Measurements from ENCODE around the gene PLEKHA7.
"Not testable (repeated sequence)": the region's sequence is repeated elsewhere in the genome, so short reads cannot be mapped to it uniquely, and the experiment has no call there.

The PLEKHA7 gene

DNA sequence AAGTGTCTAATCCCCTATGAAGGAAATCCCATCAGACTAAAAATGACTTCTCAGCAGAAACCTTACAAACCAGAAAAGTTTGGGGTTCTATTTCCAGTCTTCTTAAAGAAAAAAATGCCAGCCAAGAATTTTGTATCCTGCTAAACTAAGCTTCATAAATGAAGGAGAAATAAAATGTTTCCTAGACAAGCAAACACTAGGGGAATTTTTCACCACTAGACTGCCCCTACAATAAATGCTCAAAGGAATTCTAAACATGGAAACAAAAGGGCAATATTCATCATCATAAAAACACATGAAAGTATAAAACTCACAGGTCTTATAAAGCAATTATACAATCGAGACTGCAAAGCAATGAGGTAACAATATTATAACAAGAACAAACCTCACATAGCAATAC lies 124.3 kb downstream of the PLEKHA7 start:
- WGBS, result 100% methylated on average over 1 of the region's 1 CpG
- H3K9ac ChIP-seq (ENCODE audit: low read depth, low read length), result no peak overlapping the region
- 0 out of 2 replicates have a peak, but pooled peaks cover 1% of the 10 kb centered on the region for H3K27me3 ChIP-seq (ENCODE audit: insufficient read depth, low read length)
- no peak overlapping the region for H3K27ac ChIP-seq (ENCODE audit: low read depth, low read length)
- no peaks in the 10 kb centered on the region for H3K36me3 ChIP-seq (ENCODE audit: insufficient read depth, low read length)
- peaks cover 11% of the 10 kb centered on the region for H3K4me1 ChIP-seq (ENCODE audit: insufficient read depth, low read length)
- H3K4me3 ChIP-seq (ENCODE audit: low read length), result no peak overlapping the region
- no peaks in the 10 kb centered on the region for H3K9me3 ChIP-seq (ENCODE audit: insufficient read depth, low read depth, low read length)

GRCh38 chr11:16889010-16889409 lies 125.2 kb downstream of the PLEKHA7 start:
- 97% methylated on average over 3 of the region's 4 CpGs for WGBS

GRCh38 chr11:16887887-16888286 lies 126.3 kb downstream of the PLEKHA7 start:
- not testable (repeated sequence) for H3K9me3 ChIP-seq (ENCODE audit: insufficient read depth, low read depth, low read length); H3K27ac ChIP-seq (ENCODE audit: low read depth, low read length); H3K36me3 ChIP-seq (ENCODE audit: insufficient read depth, low read length); H3K4me1 ChIP-seq (ENCODE audit: insufficient read depth, low read length); H3K4me3 ChIP-seq (ENCODE audit: low read length); H3K27me3 ChIP-seq (ENCODE audit: insufficient read depth, low read length); H3K9ac ChIP-seq (ENCODE audit: low read depth, low read length)
- WGBS, result 94% methylated on average over 23 of the region's 23 CpGs

More at GRCh38 chr11:16889010-16889409, 125.2 kb downstream of the PLEKHA7 start:
- H3K9ac ChIP-seq (ENCODE audit: low read depth, low read length); H3K4me1 ChIP-seq (ENCODE audit: insufficient read depth, low read length); H3K27ac ChIP-seq (ENCODE audit: low read depth, low read length); H3K9me3 ChIP-seq (ENCODE audit: insufficient read depth, low read depth, low read length); H3K27me3 ChIP-seq (ENCODE audit: insufficient read depth, low read length); H3K36me3 ChIP-seq (ENCODE audit: insufficient read depth, low read length); H3K4me3 ChIP-seq (ENCODE audit: low read length): not testable (repeated sequence)

- H3K27ac ChIP-seq (ENCODE audit: low read depth, low read length), result no peak overlapping the region
- no peak overlapping the region for H3K4me3 ChIP-seq (ENCODE audit: low read length)
- no peaks in the 10 kb centered on the region for H3K27me3 ChIP-seq (ENCODE audit: insufficient read depth, low read length)
- no peaks in the 10 kb centered on the region; the same call in 1 of the 2 replicates for H3K4me1 ChIP-seq (ENCODE audit: insufficient read depth, low read length)
- 97% methylated on average over 3 of the region's 3 CpGs for WGBS
- no peaks in the 10 kb centered on the region for H3K36me3 ChIP-seq (ENCODE audit: insufficient read depth, low read length)
- H3K9ac ChIP-seq (ENCODE audit: low read depth, low read length), result no peak overlapping the region
- H3K9me3 ChIP-seq (ENCODE audit: insufficient read depth, low read depth, low read length), result no peaks in the 10 kb centered on the region
These were observed 131.0 kb downstream of the PLEKHA7 start for GRCh38 chr11:16883174-16883573.

- H3K36me3 ChIP-seq (ENCODE audit: insufficient read depth, low read length), result no peaks in the 10 kb centered on the region
- no peaks in the 10 kb centered on the region for H3K9me3 ChIP-seq (ENCODE audit: insufficient read depth, low read depth, low read length)
- H3K27ac ChIP-seq (ENCODE audit: low read depth, low read length), result no peak overlapping the region
- H3K9ac ChIP-seq (ENCODE audit: low read depth, low read length), result no peak overlapping the region
- no peaks in the 10 kb centered on the region; the same call in 1 of the 2 replicates for H3K4me1 ChIP-seq (ENCODE audit: insufficient read depth, low read length)
- H3K27me3 ChIP-seq (ENCODE audit: insufficient read depth, low read length), result no peaks in the 10 kb centered on the region
- H3K4me3 ChIP-seq (ENCODE audit: low read length), result no peak overlapping the region
- 91% methylated on average over 3 of the region's 3 CpGs for WGBS
These were observed 132.4 kb downstream of the PLEKHA7 start for GRCh38 chr11:16881766-16882165.

GRCh38 chr11:16881074-16881709 lies 133.0 kb downstream of the PLEKHA7 start:
- H3K9ac ChIP-seq (ENCODE audit: low read depth, low read length), result no peak overlapping the region
- no peaks in the 10 kb centered on the region; the same call in 1 of the 2 replicates for H3K4me1 ChIP-seq (ENCODE audit: insufficient read depth, low read length)
- no peaks in the 10 kb centered on the region for H3K9me3 ChIP-seq (ENCODE audit: insufficient read depth, low read depth, low read length)
- H3K27me3 ChIP-seq (ENCODE audit: insufficient read depth, low read length), result no peaks in the 10 kb centered on the region
- H3K4me3 ChIP-seq (ENCODE audit: low read length), result no peak overlapping the region
- H3K36me3 ChIP-seq (ENCODE audit: insufficient read depth, low read length), result no peaks in the 10 kb centered on the region
- 75% methylated on average over 8 of the region's 8 CpGs for WGBS
- no peak overlapping the region for H3K27ac ChIP-seq (ENCODE audit: low read depth, low read length)

DNA sequence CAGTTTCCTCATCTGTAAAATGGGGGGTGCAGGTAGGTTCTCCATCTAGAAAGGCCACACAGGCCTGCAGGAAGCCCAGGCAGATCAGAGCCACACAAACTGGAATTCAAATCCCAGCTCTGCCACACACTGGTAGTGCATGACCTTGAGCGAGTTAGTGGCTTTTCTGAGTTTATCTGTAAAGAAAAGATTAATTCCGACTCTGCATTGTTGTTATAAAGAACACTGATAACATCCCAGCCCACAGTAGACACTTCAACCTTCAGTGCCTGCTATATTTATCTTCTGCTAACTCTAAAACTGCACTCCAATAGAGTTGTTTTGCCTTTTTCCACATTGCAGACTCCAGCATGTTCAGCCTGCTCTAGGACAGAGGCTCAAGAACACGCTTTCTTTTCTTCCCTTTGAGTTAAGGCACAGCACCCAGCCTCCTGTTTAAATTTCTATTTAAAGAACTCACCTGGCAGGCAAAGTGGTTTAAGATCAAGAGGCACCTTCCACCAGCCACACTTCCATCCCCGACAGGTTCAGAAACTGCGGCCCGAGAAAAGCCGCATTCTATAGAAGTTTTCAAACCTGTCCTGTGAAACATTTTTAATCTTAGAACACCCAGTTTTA lies 133.9 kb downstream of the PLEKHA7 start:
- 85% methylated on average over 7 of the region's 7 CpGs for WGBS
- Histone ChIP-seq H3K4me3 (ENCODE audit: low read length) (no peak overlapping the region), H3K36me3 (ENCODE audit: insufficient read depth, low read length) (no peaks in the 10 kb centered on the region), H3K9me3 (ENCODE audit: insufficient read depth, low read depth, low read length) (no peaks in the 10 kb centered on the region), H3K27me3 (ENCODE audit: insufficient read depth, low read length) (no peaks in the 10 kb centered on the region), H3K4me1 (ENCODE audit: insufficient read depth, low read length) (no peaks in the 10 kb centered on the region; the same call in 1 of the 2 replicates), H3K27ac (ENCODE audit: low read depth, low read length) (no peak overlapping the region), H3K9ac (ENCODE audit: low read depth, low read length) (no peak overlapping the region)

- whole genome bisulfite sequencing, result 97% methylated on average over 2 of the region's 2 CpGs
- Histone ChIP-seq H3K27ac (ENCODE audit: low read depth, low read length) (no peak overlapping the region), H3K27me3 (ENCODE audit: insufficient read depth, low read length) (no peaks in the 10 kb centered on the region), H3K9ac (ENCODE audit: low read depth, low read length) (no peak overlapping the region), H3K9me3 (ENCODE audit: insufficient read depth, low read depth, low read length) (no peaks in the 10 kb centered on the region), H3K36me3 (ENCODE audit: insufficient read depth, low read length) (no peaks in the 10 kb centered on the region), H3K4me3 (ENCODE audit: low read length) (no peak overlapping the region), H3K4me1 (ENCODE audit: insufficient read depth, low read length) (no peaks in the 10 kb centered on the region; the same call in 1 of the 2 replicates)
These were observed 134.5 kb downstream of the PLEKHA7 start for GRCh38 chr11:16879690-16880089.

- H3K27me3 ChIP-seq (ENCODE audit: insufficient read depth, low read length), result no peaks in the 10 kb centered on the region
These were observed 137.4 kb downstream of the PLEKHA7 start for GRCh38 chr11:16876837-16877236.

GRCh38 chr11:16876053-16876752 lies 138.0 kb downstream of the PLEKHA7 start:
- H3K27me3 ChIP-seq (ENCODE audit: insufficient read depth, low read length), result no peaks in the 10 kb centered on the region
- WGBS, result 94% methylated on average over 5 of the region's 5 CpGs
- H3K27ac ChIP-seq (ENCODE audit: low read depth, low read length), result no peak overlapping the region
- H3K9me3 ChIP-seq (ENCODE audit: insufficient read depth, low read depth, low read length), result no peaks in the 10 kb centered on the region
- no peaks in the 10 kb centered on the region; the same call in 1 of the 2 replicates for H3K4me1 ChIP-seq (ENCODE audit: insufficient read depth, low read length)
- no peak overlapping the region for H3K4me3 ChIP-seq (ENCODE audit: low read length)
- no peak overlapping the region for H3K9ac ChIP-seq (ENCODE audit: low read depth, low read length)
- no peaks in the 10 kb centered on the region for H3K36me3 ChIP-seq (ENCODE audit: insufficient read depth, low read length)

More at GRCh38 chr11:16876837-16877236, 137.4 kb downstream of the PLEKHA7 start:
- WGBS, result 82% methylated on average over 3 of the region's 3 CpGs
- no peaks in the 10 kb centered on the region for H3K36me3 ChIP-seq (ENCODE audit: insufficient read depth, low read length)
- no peak overlapping the region for H3K27ac ChIP-seq (ENCODE audit: low read depth, low read length)
- H3K9me3 ChIP-seq (ENCODE audit: insufficient read depth, low read depth, low read length), result no peaks in the 10 kb centered on the region
- no peak overlapping the region for H3K9ac ChIP-seq (ENCODE audit: low read depth, low read length)
- no peaks in the 10 kb centered on the region; the same call in 1 of the 2 replicates for H3K4me1 ChIP-seq (ENCODE audit: insufficient read depth, low read length)
- H3K4me3 ChIP-seq (ENCODE audit: low read length), result no peak overlapping the region

- Histone ChIP-seq H3K9ac (ENCODE audit: low read depth, low read length) (no peak overlapping the region), H3K4me3 (ENCODE audit: low read length) (no peak overlapping the region), H3K27ac (ENCODE audit: low read depth, low read length) (no peak overlapping the region), H3K36me3 (ENCODE audit: insufficient read depth, low read length) (no peaks in the 10 kb centered on the region), H3K4me1 (ENCODE audit: insufficient read depth, low read length) (no peaks in the 10 kb centered on the region; the same call in 1 of the 2 replicates), H3K27me3 (ENCODE audit: insufficient read depth, low read length) (no peaks in the 10 kb centered on the region), H3K9me3 (ENCODE audit: insufficient read depth, low read depth, low read length) (no peaks in the 10 kb centered on the region)
- WGBS, result 90% methylated on average over 4 of the region's 4 CpGs
These were observed 139.8 kb downstream of the PLEKHA7 start for GRCh38 chr11:16874275-16874975.
